OCI-LY1 (cell line): ENCODE data around the gene KLC1.
A peak's percentile ranks its signal among the peaks of the same experiment; 100 is the strongest.

ENCODE experiments used
- H2AFZ ChIP-seq: fragments of 200-600 bp; sonication (generic), shearing (Covaris generic); 2 replicates; pipeline ENCODE4 v1.6.0; 2014; ENCODE audit warnings: antibody characterized with exemption, mild to moderate bottlenecking, low read length
- H3F3A ChIP-seq: fragments of 200-600 bp; sonication (generic), shearing (Covaris generic); 2 replicates; pipeline ENCODE4 v1.6.0; 2014; ENCODE audit warnings: mild to moderate bottlenecking, antibody characterized with exemption, low read length, moderate library complexity; ENCODE audit not compliant: insufficient read depth
- H3K27ac ChIP-seq: fragments of 200-600 bp; sonication (generic); 2 replicates; pipeline ENCODE4 v1.5.1; 2014; ENCODE audit warnings: low read length, mixed run types, mild to moderate bottlenecking, low read depth; ENCODE audit not compliant: poor library complexity, severe bottlenecking
- H3K27me3 ChIP-seq: fragments of 200-600 bp; sonication (generic); 2 replicates; pipeline ENCODE4 v1.6.0; 2014; ENCODE audit warnings: antibody characterized with exemption, mild to moderate bottlenecking, low read length, moderate library complexity; ENCODE audit not compliant: insufficient read depth
- H3K36me3 ChIP-seq: fragments of 200-600 bp; sonication (generic); 2 replicates; pipeline ENCODE4 v1.6.1; 2014; ENCODE audit warnings: mild to moderate bottlenecking, antibody characterized with exemption, low read length, moderate library complexity, mixed read lengths; ENCODE audit not compliant: insufficient read depth
- H3K4me1 ChIP-seq: fragments of 200-600 bp; sonication (generic); 2 replicates; pipeline ENCODE4 v1.5.1; 2014; ENCODE audit warnings: mild to moderate bottlenecking, low read length, moderate library complexity; ENCODE audit not compliant: insufficient read depth, severe bottlenecking
- H3K4me2 ChIP-seq: fragments of 200-600 bp; sonication (generic), shearing (Covaris generic); 2 replicates; pipeline ENCODE4 v1.6.1; 2014; ENCODE audit warnings: low read length
- H3K4me3 ChIP-seq: fragments of 200-600 bp; sonication (generic); 2 replicates; pipeline ENCODE4 v1.5.1; 2014; ENCODE audit warnings: low read length, low read depth, mild to moderate bottlenecking, mixed read lengths; ENCODE audit not compliant: poor library complexity, severe bottlenecking
- H3K79me2 ChIP-seq: fragments of 200-600 bp; shearing (Covaris generic); 2 replicates; pipeline ENCODE4 v1.6.1; 2016; ENCODE audit warnings: mixed run types, low read length, mixed read lengths; ENCODE audit not compliant: insufficient read depth
- H3K9ac ChIP-seq: fragments of 200-600 bp; sonication (generic), shearing (Covaris generic); 2 replicates; pipeline ENCODE4 v1.6.1; 2014; ENCODE audit warnings: mild to moderate bottlenecking, low read length, mixed read lengths
- H3K9me2 ChIP-seq: fragments of 200-600 bp; sonication (generic), shearing (Covaris generic); 2 replicates; pipeline ENCODE4 v1.6.1; 2014; ENCODE audit warnings: low read depth, mild to moderate bottlenecking, low read length, mixed read lengths
- H3K9me3 ChIP-seq: fragments of 200-600 bp; shearing (Covaris generic); 2 replicates; pipeline ENCODE4 v1.6.1; 2014; ENCODE audit warnings: low read length, mixed read lengths
- H4K20me1 ChIP-seq: fragments of 200-600 bp; sonication (generic), shearing (Covaris generic); 2 replicates; pipeline ENCODE4 v1.6.0; 2016; ENCODE audit warnings: mild to moderate bottlenecking, low read length; ENCODE audit not compliant: insufficient read depth
- EZH2 ChIP-seq: fragments of 200-600 bp; sonication (generic), shearing (Covaris generic); IDR thresholded peaks from 2 replicates; pipeline ENCODE4 v1.8.0; 2017; ENCODE audit warnings: borderline replicate concordance, mixed run types, mild to moderate bottlenecking, antibody characterized with exemption, low read length, moderate library complexity, mixed read lengths
- TF ChIP-seq, protein P1 (sequence below): fragments of 200-600 bp; sonication (generic), shearing (Covaris generic); IDR thresholded peaks from 2 replicates; pipeline ENCODE4 v1.5.1; 2017; ENCODE audit warnings: mild to moderate bottlenecking, antibody characterized with exemption, low read length, moderate library complexity, mixed read lengths

Gene KLC1

GRCh38 chr14:103715052-103716000 lies 86.3 kb downstream of the KLC1 start, which contains the start of the genes XRCC3 and ZFYVE21:
XRCC3 (minus strand) TSS chr14:103715451; CDS start chr14:103711087, 4,364 bp downstream.
ZFYVE21 (plus strand) TSS chr14:103715810; CDS start chr14:103715842, 32 bp downstream.
- Histone ChIP-seq H3K27me3 (no peaks in the 10 kb centered on the region), H2AFZ (no peak within 1 kb of the TSS), H3K79me2 (peaks cover 36% of the 10 kb centered on the region), H3K4me1 (peaks cover 79% of the 10 kb centered on the region), H3K9me3 (no peaks in the 10 kb centered on the region), H3K9me2 (no peaks in the 10 kb centered on the region), H3K9ac (peak within 1 kb of the TSS; percentile 93), H3K27ac (peak within 1 kb of the TSS; percentile 60), H3K4me2 (peak within 1 kb of the TSS; percentile 89), H3F3A (no peaks in the 10 kb centered on the region), H3K4me3 (peak within 1 kb of the TSS; percentile 89), H3K36me3 (peaks cover 36% of the 10 kb centered on the region; the same call in 1 of the 2 replicates), H4K20me1 (no peaks in the 10 kb centered on the region)
- TF ChIP-seq EZH2: no peak
- TF ChIP-seq, protein P1, sequence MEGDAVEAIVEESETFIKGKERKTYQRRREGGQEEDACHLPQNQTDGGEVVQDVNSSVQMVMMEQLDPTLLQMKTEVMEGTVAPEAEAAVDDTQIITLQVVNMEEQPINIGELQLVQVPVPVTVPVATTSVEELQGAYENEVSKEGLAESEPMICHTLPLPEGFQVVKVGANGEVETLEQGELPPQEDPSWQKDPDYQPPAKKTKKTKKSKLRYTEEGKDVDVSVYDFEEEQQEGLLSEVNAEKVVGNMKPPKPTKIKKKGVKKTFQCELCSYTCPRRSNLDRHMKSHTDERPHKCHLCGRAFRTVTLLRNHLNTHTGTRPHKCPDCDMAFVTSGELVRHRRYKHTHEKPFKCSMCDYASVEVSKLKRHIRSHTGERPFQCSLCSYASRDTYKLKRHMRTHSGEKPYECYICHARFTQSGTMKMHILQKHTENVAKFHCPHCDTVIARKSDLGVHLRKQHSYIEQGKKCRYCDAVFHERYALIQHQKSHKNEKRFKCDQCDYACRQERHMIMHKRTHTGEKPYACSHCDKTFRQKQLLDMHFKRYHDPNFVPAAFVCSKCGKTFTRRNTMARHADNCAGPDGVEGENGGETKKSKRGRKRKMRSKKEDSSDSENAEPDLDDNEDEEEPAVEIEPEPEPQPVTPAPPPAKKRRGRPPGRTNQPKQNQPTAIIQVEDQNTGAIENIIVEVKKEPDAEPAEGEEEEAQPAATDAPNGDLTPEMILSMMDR: no peak

- no peaks in the 10 kb centered on the region for H3K9me2 ChIP-seq
- H3K9ac ChIP-seq: peak overlapping the region; percentile 78
- no peaks in the 10 kb centered on the region for H3K27me3 ChIP-seq
- H3K27ac ChIP-seq: peak overlapping the region; percentile 34
- no peaks in the 10 kb centered on the region for H3F3A ChIP-seq
- H3K36me3 ChIP-seq: peaks cover 29% of the 10 kb centered on the region; the same call in 1 of the 2 replicates
- peaks cover 41% of the 10 kb centered on the region for H3K79me2 ChIP-seq
- peak overlapping the region; percentile 89 for H3K4me2 ChIP-seq
- no peak overlapping the region for H2AFZ ChIP-seq
- peaks cover 72% of the 10 kb centered on the region for H3K4me1 ChIP-seq
- H4K20me1 ChIP-seq: no peaks in the 10 kb centered on the region
- H3K9me3 ChIP-seq: no peaks in the 10 kb centered on the region
- peak overlapping the region; percentile 71 for H3K4me3 ChIP-seq
- TF ChIP-seq EZH2: no peak
- TF ChIP-seq, protein P1: no peak
Observed at GRCh38 chr14:103716091-103716801, 87.2 kb downstream of the KLC1 start.

- Histone ChIP-seq H3K4me3 (peak overlapping the region; percentile 71), H4K20me1 (no peaks in the 10 kb centered on the region), H3K4me2 (peak overlapping the region; percentile 89), H3K9me3 (no peaks in the 10 kb centered on the region), H3F3A (no peaks in the 10 kb centered on the region), H3K79me2 (peaks cover 48% of the 10 kb centered on the region), H3K9ac (peak overlapping the region; percentile 78), H3K9me2 (no peaks in the 10 kb centered on the region), H3K4me1 (peaks cover 64% of the 10 kb centered on the region), H3K27me3 (no peaks in the 10 kb centered on the region), H3K27ac (peak overlapping the region; percentile 34), H2AFZ (no peak overlapping the region), H3K36me3 (peaks cover 22% of the 10 kb centered on the region; the same call in 1 of the 2 replicates)
- no peak for TF ChIP-seq EZH2
- TF ChIP-seq, protein P1: no peak
Observed at GRCh38 chr14:103716899-103717411, 87.9 kb downstream of the KLC1 start.
